ENCODE data around the gene NELFB. TPM values are rescaled to one million over a fixed set of nuclear protein-coding genes. Genes with fewer than 3 reads are reported as not detected.

NELFB gene
- total and polyA plus RNA-seq, 9 of the 15 experiments (the other 6 are each of a cell fraction or from before 2014, with no cell fraction given): 0.24 to 84.0 (median 29.7) TPM

GRCh38 chr9:137307255-137308056, 52.3 kb downstream of the NELFB start (continued):
- TF ChIP-seq POLR2AphosphoS5 (IDR thresholded peaks at IDR 0.05; ENCODE audit: control insufficient read depth, insufficient read depth, low read depth, low read length): no peak
- no peak for TF ChIP-seq MXI1 (IDR thresholded peaks at IDR 0.05; ENCODE audit: low read depth, low read length)
- TF ChIP-seq ZNF324 (CRISPR knock-in tag; IDR thresholded peaks at IDR 0.05): no peak
- no peak for TF ChIP-seq CBX3 (IDR thresholded peaks at IDR 0.05; ENCODE audit: borderline replicate concordance in 1 of 2, low read length in 2 of 2)
- no peak for TF ChIP-seq TCF3 (CRISPR knock-in tag; IDR thresholded peaks at IDR 0.05)
- no peak for TF ChIP-seq ZBTB43 (CRISPR knock-in tag; IDR thresholded peaks at IDR 0.05)
- TF ChIP-seq TAF7 (tag; IDR thresholded peaks at IDR 0.05): no peak
- 0 out of 2 replicates have a peak, but pooled peaks have one; percentile 53 for TF ChIP-seq GATA2 (CRISPR knock-in tag; IDR thresholded peaks at IDR 0.05)
- no peak for TF ChIP-seq KDM5B (IDR thresholded peaks at IDR 0.05; ENCODE audit: insufficient replicate concordance, low read depth, low read length)
- TF ChIP-seq BMI1 (IDR thresholded peaks at IDR 0.05; ENCODE audit: low read length): no peak
- peak; percentile 56 for TF ChIP-seq VEZF1 (CRISPR knock-in tag; IDR thresholded peaks at IDR 0.05)
- TF ChIP-seq XRCC3 (IDR thresholded peaks at IDR 0.05): no peak
- no peak for TF ChIP-seq EWSR1 (IDR thresholded peaks at IDR 0.05; ENCODE audit: borderline replicate concordance, low read depth, partially characterized antibody)
- TF ChIP-seq TBL1XR1 (IDR thresholded peaks at IDR 0.05; ENCODE audit: low read length in 2 of 2): no peak
- no peak for TF ChIP-seq DIDO1 (tag; IDR thresholded peaks at IDR 0.05; ENCODE audit: low read depth)
- no peak for TF ChIP-seq ZBTB8A (IDR thresholded peaks at IDR 0.05; ENCODE audit: partially characterized antibody)
